Measurements from ENCODE around the gene ZNF681.
"Not testable (repeated sequence)": the region's sequence is repeated elsewhere in the genome, so short reads cannot be mapped to it uniquely, and the experiment has no call there.

The ZNF681 gene

GRCh38 chr19:23758187-23759074 is at the start of gene ZNF681:
TSS of gene ZNF681 (minus strand) at chr19:23758891. CDS start at chr19:23758749, 142 bp downstream.
- peak; percentile 78 for DNase-seq (ENCODE audit: low read depth)

- DNase-seq (ENCODE audit: low read depth): no peak
Measured at GRCh38 chr19:23804676-23805075, 46.0 kb upstream of the ZNF681 start.

- DNase-seq (ENCODE audit: low read depth): no peak
Measured at GRCh38 chr19:23802290-23802689, 43.6 kb upstream of the ZNF681 start.

GRCh38 chr19:23801803-23802202 is 43.1 kb upstream of the ZNF681 start:
- no peak for DNase-seq (ENCODE audit: low read depth)

- no peak for DNase-seq (ENCODE audit: low read depth)
Measured at GRCh38 chr19:23800868-23801267, 42.2 kb upstream of the ZNF681 start.

- no peak for DNase-seq (ENCODE audit: low read depth)
Measured at GRCh38 chr19:23800271-23800670, 41.6 kb upstream of the ZNF681 start.

GRCh38 chr19:23799321-23799720 is 40.6 kb upstream of the ZNF681 start:
- peak; percentile 14 for DNase-seq (ENCODE audit: low read depth)

GRCh38 chr19:23795462-23795861 is 36.8 kb upstream of the ZNF681 start:
- DNase-seq (ENCODE audit: low read depth): no peak

GRCh38 chr19:23792784-23793183 is 34.1 kb upstream of the ZNF681 start:
- no peak for DNase-seq (ENCODE audit: low read depth)

GRCh38 chr19:23790641-23791488 is 32.2 kb upstream of the ZNF681 start:
- no peak for DNase-seq (ENCODE audit: low read depth)

- DNase-seq (ENCODE audit: low read depth): no peak
Measured at GRCh38 chr19:23789246-23789645, 30.6 kb upstream of the ZNF681 start.

- no peak for DNase-seq (ENCODE audit: low read depth)
Measured at GRCh38 chr19:23788411-23788810, 29.7 kb upstream of the ZNF681 start.

- DNase-seq (ENCODE audit: low read depth): no peak
Measured at GRCh38 chr19:23787106-23787505, 28.4 kb upstream of the ZNF681 start.

GRCh38 chr19:23785982-23786381 is 27.3 kb upstream of the ZNF681 start:
- DNase-seq (ENCODE audit: low read depth): no peak

GRCh38 chr19:23784274-23784673 is 25.6 kb upstream of the ZNF681 start:
- DNase-seq (ENCODE audit: low read depth): no peak

- no peak for DNase-seq (ENCODE audit: low read depth)
Measured at GRCh38 chr19:23783636-23784035, 24.9 kb upstream of the ZNF681 start.

GRCh38 chr19:23779645-23780044 is 21.0 kb upstream of the ZNF681 start:
- DNase-seq (ENCODE audit: low read depth): no peak

GRCh38 chr19:23778566-23778965 is 19.9 kb upstream of the ZNF681 start:
- no peak for DNase-seq (ENCODE audit: low read depth)

- DNase-seq (ENCODE audit: low read depth): not testable (repeated sequence)
Measured at GRCh38 chr19:23778036-23778435, 19.3 kb upstream of the ZNF681 start.

GRCh38 chr19:23777216-23777615 is 18.5 kb upstream of the ZNF681 start:
- no peak for DNase-seq (ENCODE audit: low read depth)

GRCh38 chr19:23776507-23777205 is 18.0 kb upstream of the ZNF681 start:
- no peak for DNase-seq (ENCODE audit: low read depth)

- no peak for DNase-seq (ENCODE audit: low read depth)
Measured at GRCh38 chr19:23774524-23774971, 15.9 kb upstream of the ZNF681 start.
